GM21528 (cell line): ENCODE results near the gene CD3D.
"Not testable (repeated sequence)": the region's sequence is repeated elsewhere in the genome, so short reads cannot be mapped to it uniquely, and the experiment has no call there.

Experiments used
- ATAC-seq: cut with Tn5 transposase; IDR thresholded peaks from one replicate; pipeline ENCODE4 v1.9.1; 2021; ENCODE audit warnings: mild to moderate bottlenecking, moderate library complexity; ENCODE audit not compliant: unreplicated experiment, low FRiP score

The CD3D gene

GRCh38 chr11:118340449-118340848 lies 2.1 kb downstream of the CD3D start:
- no peak for ATAC-seq

GRCh38 chr11:118339281-118339961 lies 3.1 kb downstream of the CD3D start:
- ATAC-seq = no peak

GRCh38 chr11:118338637-118339061 lies 3.9 kb downstream of the CD3D start:
- no peak for ATAC-seq

GRCh38 chr11:118334745-118335144 lies 7.8 kb downstream of the CD3D start:
- ATAC-seq = no peak

GRCh38 chr11:118328745-118329144 lies 13.8 kb downstream of the CD3D start:
- ATAC-seq = no peak

- ATAC-seq = no peak
Observed at GRCh38 chr11:118325283-118325682, 17.2 kb downstream of the CD3D start.

- no peak for ATAC-seq
Observed at GRCh38 chr11:118322721-118323120, 19.8 kb downstream of the CD3D start.

GRCh38 chr11:118321386-118322082 lies 21.0 kb downstream of the CD3D start:
- no peak for ATAC-seq

- no peak for ATAC-seq
Observed at GRCh38 chr11:118320515-118320914, 22.0 kb downstream of the CD3D start.

- ATAC-seq = no peak
Observed at GRCh38 chr11:118319337-118319707, 23.2 kb downstream of the CD3D start.

GRCh38 chr11:118318581-118319336 lies 23.7 kb downstream of the CD3D start:
- no peak for ATAC-seq

GRCh38 chr11:118318124-118318523 lies 24.4 kb downstream of the CD3D start:
- no peak for ATAC-seq

GRCh38 chr11:118314988-118315411 lies 27.5 kb downstream of the CD3D start:
- ATAC-seq = no peak

- ATAC-seq = no peak
Observed at GRCh38 chr11:118313242-118313641, 29.3 kb downstream of the CD3D start.

- ATAC-seq = no peak
Observed at GRCh38 chr11:118312328-118312727, 30.2 kb downstream of the CD3D start.

- no peak for ATAC-seq
Observed at GRCh38 chr11:118311518-118311917, 31.0 kb downstream of the CD3D start.

- no peak for ATAC-seq
Observed at GRCh38 chr11:118310781-118311485, 31.6 kb downstream of the CD3D start.

- ATAC-seq = no peak
Observed at GRCh38 chr11:118310271-118310670, 32.2 kb downstream of the CD3D start.

- ATAC-seq = not testable (repeated sequence)
Observed at GRCh38 chr11:118308995-118309528, 33.4 kb downstream of the CD3D start.

GRCh38 chr11:118306556-118306955 lies 35.9 kb downstream of the CD3D start:
- no peak for ATAC-seq

- ATAC-seq = no peak
Observed at GRCh38 chr11:118305726-118306125, 36.8 kb downstream of the CD3D start.
